ENCODE results near the gene LRRTM4. TPM values are rescaled to one million over a fixed set of nuclear protein-coding genes. Genes with fewer than 3 reads are reported as not detected.
"Not testable (repeated sequence)": the region's sequence is repeated elsewhere in the genome, so short reads cannot be mapped to it uniquely, and the experiment has no call there.

Gene LRRTM4
- total and polyA plus RNA-seq, 8 donors, result 0.15 to 1.3 (median 0.28) TPM; not detected in 1

GRCh38 chr2:77046339-77046738 lies 475.8 kb downstream of the LRRTM4 start:
- Histone ChIP-seq H3K27ac (no peak overlapping the region), H3K4me1 (no peaks in the 10 kb centered on the region), H3K4me3 (no peak overlapping the region), H3K9me3 (no peaks in the 10 kb centered on the region), H3K27me3 (no peaks in the 10 kb centered on the region), H3K36me3 (no peaks in the 10 kb centered on the region)
- intact Hi-C loops (cut with DNase I), result no loop called here
- ATAC-seq, result no peak
- no peak for TF ChIP-seq CTCF (IDR thresholded peaks at IDR 0.05)
- FAIRE-seq, result no peak
- 32 to 52% methylated on average over 1 of the region's 1 CpG for WGBS, 2 donors
- no peak for DNase-seq

GRCh38 chr2:77045456-77045855 lies 476.7 kb downstream of the LRRTM4 start:
- ATAC-seq; DNase-seq; H3K4me1 ChIP-seq; intact Hi-C loops (cut with DNase I); H3K27me3 ChIP-seq; H3K9me3 ChIP-seq; FAIRE-seq; H3K36me3 ChIP-seq; H3K27ac ChIP-seq; H3K4me3 ChIP-seq: not testable (repeated sequence)
- WGBS, 2 donors, result 67 to 69% methylated on average over 2 of the region's 2 CpGs

DNA sequence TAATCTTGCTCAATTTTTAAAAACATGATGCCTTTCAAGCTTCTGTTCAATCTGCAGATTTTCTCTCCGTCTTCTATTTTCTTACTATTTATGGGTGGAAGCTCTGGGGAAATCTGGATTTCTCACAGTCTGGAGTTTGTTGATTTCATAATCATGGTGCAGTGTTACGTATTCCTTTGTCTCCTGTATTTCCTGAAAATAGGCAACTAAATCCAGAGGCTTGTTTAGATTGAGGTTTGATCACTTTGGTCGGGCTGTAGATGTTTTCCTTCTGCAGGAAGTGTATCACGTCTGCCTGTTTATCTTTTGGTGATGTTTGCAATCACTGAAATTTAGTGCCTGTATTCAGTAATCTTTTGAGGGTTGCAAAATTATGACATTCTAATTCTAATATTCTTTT lies 487.7 kb downstream of the LRRTM4 start:
- intact Hi-C loops (cut with DNase I), result no loop called here
- Histone ChIP-seq H3K27me3 (no peaks in the 10 kb centered on the region), H3K4me3 (no peak overlapping the region), H3K4me1 (no peaks in the 10 kb centered on the region), H3K9me3 (no peaks in the 10 kb centered on the region), H3K36me3 (no peaks in the 10 kb centered on the region), H3K27ac (no peak overlapping the region)
- no peak for TF ChIP-seq CTCF (IDR thresholded peaks at IDR 0.05)
- WGBS, 2 donors, result 40 to 44% methylated on average over 4 of the region's 4 CpGs
- no peak for FAIRE-seq
- no peak for ATAC-seq
- DNase-seq, result no peak

GRCh38 chr2:77029237-77029636 lies 492.9 kb downstream of the LRRTM4 start:
- FAIRE-seq, result not testable (repeated sequence)

GRCh38 chr2:77028032-77028600 lies 494.1 kb downstream of the LRRTM4 start:
- Histone ChIP-seq H3K4me1 (peaks cover 0 to 5% (median 0%) of the 10 kb centered on the region in 3 donors), H3K36me3 (no peaks in the 10 kb centered on the region), H3K27ac (no peak overlapping the region), H3K27me3 (no peaks in the 10 kb centered on the region), H3K4me3 (no peak overlapping the region), H3K9me3 (no peaks in the 10 kb centered on the region)
- FAIRE-seq (no peak), ATAC-seq (peak in 1 of 4 donors; percentile 75), DNase-seq (no peak)
- 23 to 29% methylated on average over 3 of the region's 3 CpGs for WGBS, 2 donors
- intact Hi-C loops (cut with DNase I), result no loop called here
- TF ChIP-seq CTCF (IDR thresholded peaks at IDR 0.05), result no peak

More at GRCh38 chr2:77029237-77029636, 492.9 kb downstream of the LRRTM4 start:
- H3K27ac ChIP-seq; H3K27me3 ChIP-seq; H3K9me3 ChIP-seq; H3K4me3 ChIP-seq; intact Hi-C loops (cut with DNase I); H3K4me1 ChIP-seq; DNase-seq; H3K36me3 ChIP-seq; ATAC-seq: not testable (repeated sequence)
- WGBS, 2 donors, result 82 to 85% methylated on average over 5 of the region's 5 CpGs

- FAIRE-seq, result no peak
- H3K27ac ChIP-seq, result no peak overlapping the region
- H3K4me1 ChIP-seq, result peaks cover 0 to 5% (median 0%) of the 10 kb centered on the region in 3 donors
- 48 to 52% methylated on average over 4 of the region's 4 CpGs for WGBS, 2 donors
- no peaks in the 10 kb centered on the region for H3K27me3 ChIP-seq
- no peak for DNase-seq
- ATAC-seq, result no peak
- H3K36me3 ChIP-seq, result no peaks in the 10 kb centered on the region
- H3K4me3 ChIP-seq, result no peak overlapping the region
- no peaks in the 10 kb centered on the region for H3K9me3 ChIP-seq
- TF ChIP-seq CTCF (IDR thresholded peaks at IDR 0.05), result no peak
- intact Hi-C loops (cut with DNase I), result no loop called here
Measured at GRCh38 chr2:77025714-77026113, 496.5 kb downstream of the LRRTM4 start.

All from pancreas (tissue), 10 donors.